Activated naive CD8-positive, alpha-beta T cell treated with anti-CD3 and anti-CD28 coated beads, Interleukin-2, amount 50 U/mL, for 24 hours (primary cell): ENCODE data around the gene ANLN.
"Not testable (repeated sequence)": the region's sequence is repeated elsewhere in the genome, so short reads cannot be mapped to it uniquely, and the experiment has no call there.

Source experiments
- ATAC-seq: fragments of 150-1000 bp; cut with Tn5 transposase; one replicate; pipeline ENCODE4 v1.10.0; 2021
- DNase-seq: peaks from one replicate; pipeline ENCODE4 v3.0.0; 2021
- H3K27ac Mint-ChIP-seq: one replicate; pipeline ENCODE4 v1.8.0; 2021; ENCODE audit warnings: mild to moderate bottlenecking, mixed read lengths
- H3K27me3 Mint-ChIP-seq: one replicate; pipeline ENCODE4 v1.8.0; 2021; ENCODE audit warnings: mixed read lengths
- H3K36me3 Mint-ChIP-seq: one replicate; pipeline ENCODE4 v1.8.0; 2021; ENCODE audit warnings: low read depth, mixed read lengths
- H3K4me1 Mint-ChIP-seq: one replicate; pipeline ENCODE4 v1.8.0; 2021; ENCODE audit warnings: mixed read lengths
- H3K4me3 Mint-ChIP-seq: one replicate; pipeline ENCODE4 v1.8.0; 2021; ENCODE audit warnings: mild to moderate bottlenecking, moderate library complexity, mixed read lengths
- H3K9me3 Mint-ChIP-seq: one replicate; pipeline ENCODE4 v1.8.0; 2021; ENCODE audit warnings: mixed read lengths

The ANLN gene

DNA sequence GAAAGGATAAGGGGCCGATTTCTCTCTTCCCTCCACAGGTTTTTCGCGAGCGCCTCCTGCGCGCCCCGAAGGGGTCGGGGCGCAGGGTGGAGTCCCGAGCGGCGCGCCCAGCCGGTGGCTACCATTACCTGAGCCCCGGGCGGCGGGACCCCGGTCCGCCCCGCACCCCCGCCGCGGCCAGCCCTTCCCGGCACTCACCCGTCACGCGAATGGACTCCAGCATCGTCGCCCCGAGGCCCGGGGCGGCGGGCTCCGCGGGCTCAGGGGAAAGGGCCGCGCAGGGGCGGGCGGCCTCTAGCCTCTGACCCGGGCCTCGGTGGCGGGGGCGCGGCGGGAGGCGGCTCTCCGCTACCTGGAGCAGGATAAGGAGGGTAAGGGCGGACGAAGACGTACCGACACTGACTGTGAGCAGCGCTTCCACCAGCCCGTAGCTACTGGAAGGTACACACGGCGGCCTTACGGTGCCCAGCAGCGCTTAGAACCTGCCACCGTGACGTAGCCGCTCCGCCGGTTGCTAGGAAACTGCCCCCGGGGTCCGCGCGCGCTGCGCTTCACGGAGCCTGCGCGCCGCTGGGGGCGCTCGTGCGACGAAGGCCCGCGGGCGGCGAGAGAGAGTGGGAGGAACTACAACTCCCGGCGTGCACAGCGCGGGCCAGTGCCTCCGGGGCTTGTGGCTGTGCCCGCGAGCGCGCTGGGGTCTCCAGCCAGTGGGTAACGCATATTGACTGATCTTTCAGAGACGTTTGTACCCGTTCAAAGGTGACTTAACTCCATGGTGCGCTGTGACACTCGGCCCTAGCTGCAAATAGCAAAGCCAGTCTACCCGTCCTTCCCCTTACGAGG, 22.7 kb upstream of the ANLN start:
- ATAC-seq (peak; percentile 98), DNase-seq (peak; percentile 94)
- H3K36me3 Mint-ChIP-seq = no peaks in the 10 kb centered on the region
- H3K4me3 Mint-ChIP-seq = peak overlapping the region; percentile 86
- H3K9me3 Mint-ChIP-seq = no peaks in the 10 kb centered on the region
- peak overlapping the region; percentile 65 for H3K27ac Mint-ChIP-seq
- peaks cover 7% of the 10 kb centered on the region for H3K4me1 Mint-ChIP-seq
- peaks cover 4% of the 10 kb centered on the region for H3K27me3 Mint-ChIP-seq

DNA sequence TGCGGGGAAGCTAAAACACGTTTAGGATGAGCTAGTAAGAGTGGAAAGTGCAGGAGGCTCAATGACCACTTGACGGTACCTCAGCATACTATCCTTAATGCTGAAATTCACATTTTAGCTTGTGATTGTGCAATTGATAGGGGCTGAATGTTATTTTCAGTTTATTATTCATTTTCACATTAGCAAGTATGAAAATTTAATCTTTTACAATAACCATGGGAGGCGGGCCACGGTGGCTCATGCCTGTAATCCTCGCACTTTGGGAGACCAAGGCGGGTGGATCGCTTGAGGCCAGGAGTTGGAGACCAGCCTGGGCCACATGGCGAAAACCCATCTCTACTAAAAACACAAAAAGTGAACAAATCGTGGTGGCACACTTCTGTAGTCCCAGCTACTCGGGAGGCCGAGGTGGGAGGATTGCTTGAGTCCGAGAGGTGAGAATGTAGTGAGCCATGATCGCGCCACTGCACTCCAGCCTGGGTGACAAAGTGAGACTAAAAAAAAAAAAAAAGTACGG, 22.0 kb upstream of the ANLN start:
- DNase-seq (no peak), ATAC-seq (peak; percentile 37)
- H3K4me1 Mint-ChIP-seq = peaks cover 7% of the 10 kb centered on the region
- no peaks in the 10 kb centered on the region for H3K9me3 Mint-ChIP-seq
- peak overlapping the region; percentile 65 for H3K27ac Mint-ChIP-seq
- H3K36me3 Mint-ChIP-seq = no peaks in the 10 kb centered on the region
- H3K4me3 Mint-ChIP-seq = peak overlapping the region; percentile 86
- H3K27me3 Mint-ChIP-seq = peaks cover 4% of the 10 kb centered on the region

DNA sequence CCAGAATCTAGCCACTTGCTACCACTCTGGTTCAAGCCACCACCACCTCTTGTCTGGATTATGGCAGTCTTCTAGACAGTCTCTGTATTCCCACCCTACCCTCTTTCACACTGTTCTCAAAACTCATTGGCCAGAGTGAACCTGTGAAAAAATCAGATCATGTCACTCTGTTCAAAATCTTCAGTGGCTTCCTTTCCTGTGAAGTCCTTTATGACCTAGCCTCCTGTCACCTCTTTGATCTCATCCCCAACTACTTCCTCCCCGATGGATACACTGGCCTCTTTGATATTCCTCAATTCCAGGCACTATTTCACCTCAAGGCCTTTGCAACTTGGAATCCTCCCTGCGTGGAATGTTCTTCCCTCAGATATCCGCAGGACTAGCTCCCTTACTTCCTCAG, 21.2 kb upstream of the ANLN start:
- DNase-seq (no peak), ATAC-seq (no peak)
- Mint-ChIP-seq H3K36me3 (no peaks in the 10 kb centered on the region), H3K4me3 (no peak overlapping the region), H3K4me1 (peaks cover 7% of the 10 kb centered on the region), H3K27me3 (peaks cover 4% of the 10 kb centered on the region), H3K9me3 (no peaks in the 10 kb centered on the region), H3K27ac (no peak overlapping the region)

DNA sequence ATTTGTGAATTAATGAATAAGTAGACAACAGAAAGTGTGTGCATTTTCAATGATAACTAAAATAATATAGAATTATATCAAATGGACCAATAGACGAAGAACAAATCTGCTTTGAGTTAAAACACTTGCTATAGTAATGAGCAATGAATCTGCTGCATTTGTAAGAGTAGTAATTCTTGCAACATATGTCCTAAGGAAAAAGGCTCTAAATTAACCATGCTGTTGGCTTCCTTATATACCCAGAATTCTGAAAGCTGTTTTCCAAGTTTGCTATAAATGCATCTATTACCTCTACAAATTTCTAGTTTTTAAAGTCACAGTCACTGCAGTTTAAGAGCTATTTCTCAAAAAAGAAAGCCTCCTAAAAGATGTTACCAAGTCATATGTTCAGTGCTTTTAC, 20.5 kb upstream of the ANLN start:
- H3K36me3 Mint-ChIP-seq = no peaks in the 10 kb centered on the region
- H3K9me3 Mint-ChIP-seq = no peaks in the 10 kb centered on the region
- no peak overlapping the region for H3K27ac Mint-ChIP-seq
- no peak for DNase-seq
- H3K4me1 Mint-ChIP-seq = peaks cover 7% of the 10 kb centered on the region
- peaks cover 4% of the 10 kb centered on the region for H3K27me3 Mint-ChIP-seq
- no peak overlapping the region for H3K4me3 Mint-ChIP-seq
- no peak for ATAC-seq

DNA sequence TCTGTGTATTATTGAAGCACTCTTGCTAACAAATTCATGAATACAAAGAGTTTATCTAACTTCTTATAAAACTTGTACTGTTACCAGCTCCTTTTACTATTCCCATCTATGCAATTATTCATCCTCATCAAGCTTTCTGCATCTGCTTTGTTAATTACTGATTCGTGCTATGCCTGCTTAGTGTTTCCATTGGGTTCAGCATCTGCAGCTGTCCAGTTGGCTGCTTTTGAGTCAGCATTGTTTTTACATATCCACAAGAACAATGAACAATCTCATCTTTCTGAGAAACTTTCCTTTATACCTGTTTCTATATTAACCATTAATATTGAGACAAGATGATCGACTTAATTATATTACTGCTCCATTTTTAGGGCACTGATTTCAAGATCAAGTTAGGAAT, 19.6 kb upstream of the ANLN start:
- no peak for DNase-seq
- no peak for ATAC-seq
- H3K4me3 Mint-ChIP-seq = no peak overlapping the region
- no peaks in the 10 kb centered on the region for H3K36me3 Mint-ChIP-seq
- H3K9me3 Mint-ChIP-seq = no peaks in the 10 kb centered on the region
- H3K27ac Mint-ChIP-seq = no peak overlapping the region
- peaks cover 7% of the 10 kb centered on the region for H3K4me1 Mint-ChIP-seq
- H3K27me3 Mint-ChIP-seq = peaks cover 4% of the 10 kb centered on the region

DNA sequence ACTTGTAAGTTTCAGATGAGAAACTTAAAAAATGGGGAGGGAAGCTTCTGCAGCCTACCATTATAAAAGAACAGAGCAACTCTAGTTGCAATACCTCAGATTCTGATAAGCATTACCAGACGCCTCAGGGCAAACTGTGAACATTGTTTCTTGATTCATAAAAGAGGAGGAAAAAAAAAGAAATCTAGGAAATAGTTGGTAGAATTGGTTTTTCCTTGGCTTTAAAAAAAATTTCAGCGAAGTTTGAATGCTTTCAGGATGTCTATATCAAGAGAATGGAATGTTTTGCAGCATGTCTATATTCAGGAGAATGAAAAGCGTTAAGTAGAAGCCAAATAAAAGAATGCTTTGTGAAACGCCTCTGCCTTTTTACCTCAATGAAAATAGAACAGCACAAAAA, 17.5 kb upstream of the ANLN start:
- Mint-ChIP-seq H3K9me3 (no peaks in the 10 kb centered on the region), H3K27ac (no peak overlapping the region), H3K4me3 (no peak overlapping the region)

DNA sequence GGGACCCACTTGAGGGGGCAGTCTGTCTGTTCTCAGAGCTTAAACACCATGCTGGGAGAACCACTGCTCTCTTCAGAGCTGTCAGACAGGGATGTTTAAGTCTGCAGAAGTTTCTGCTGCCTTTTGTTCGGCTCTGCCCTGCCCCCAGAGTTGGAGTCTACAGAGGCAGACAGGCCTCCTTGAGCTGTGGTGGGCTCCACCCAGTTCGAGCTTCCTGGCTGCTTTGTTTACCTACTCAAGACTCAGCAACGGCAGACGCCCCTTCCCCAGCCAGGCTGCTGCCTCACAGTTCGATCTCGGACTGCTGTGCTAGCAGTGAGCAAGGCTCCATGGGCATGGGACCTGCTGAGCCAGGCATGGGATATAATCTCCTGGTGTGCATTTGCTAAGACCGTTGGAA, 11.1 kb upstream of the ANLN start:
- H3K9me3 Mint-ChIP-seq, H3K27ac Mint-ChIP-seq, H3K36me3 Mint-ChIP-seq, ATAC-seq, H3K27me3 Mint-ChIP-seq, H3K4me3 Mint-ChIP-seq, DNase-seq: not testable (repeated sequence)
- H3K4me1 Mint-ChIP-seq = peaks cover 12% of the 10 kb centered on the region

More for the DNA sequence above, 17.5 kb upstream of the ANLN start:
- ATAC-seq (no peak), DNase-seq (no peak)
- Mint-ChIP-seq H3K27me3 (peaks cover 7% of the 10 kb centered on the region), H3K36me3 (no peaks in the 10 kb centered on the region), H3K4me1 (peaks cover 3% of the 10 kb centered on the region)

DNA sequence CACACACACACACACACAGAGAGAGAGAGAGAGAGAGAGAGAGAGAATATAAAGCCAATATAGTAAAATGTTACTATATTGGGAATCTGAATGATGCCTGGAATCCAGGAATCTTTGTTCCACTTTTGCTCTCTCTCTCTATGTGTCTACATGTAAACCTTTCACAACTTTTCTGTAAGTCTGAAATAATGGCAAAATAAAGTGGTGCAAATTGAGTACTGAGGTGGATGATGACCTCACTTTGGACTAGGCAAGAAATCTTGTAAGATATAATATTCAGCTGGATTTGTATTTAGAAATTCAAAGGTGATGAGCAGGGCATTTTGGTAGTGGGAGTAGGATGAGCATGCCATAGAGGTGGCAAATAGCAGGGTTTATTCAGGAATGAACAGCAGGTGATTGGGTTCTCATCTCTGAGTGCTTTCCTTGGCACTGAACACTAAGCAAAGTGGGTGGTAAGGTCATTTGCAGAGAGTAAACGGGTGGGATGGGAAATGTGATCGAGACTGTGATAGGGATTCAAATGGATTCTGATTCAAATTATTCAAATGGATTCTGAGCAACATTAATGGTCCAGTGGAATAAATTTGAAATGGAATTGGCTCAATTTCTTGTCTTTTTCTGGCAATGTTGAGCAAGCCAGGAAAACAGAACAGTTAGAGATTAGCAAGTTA, 9.7 kb upstream of the ANLN start:
- ATAC-seq = no peak
- no peak for DNase-seq
- peaks cover 3% of the 10 kb centered on the region for H3K27me3 Mint-ChIP-seq
- H3K4me1 Mint-ChIP-seq = peaks cover 12% of the 10 kb centered on the region
- H3K9me3 Mint-ChIP-seq = peaks cover 4% of the 10 kb centered on the region
- H3K36me3 Mint-ChIP-seq = no peaks in the 10 kb centered on the region
- no peak overlapping the region for H3K27ac Mint-ChIP-seq
- no peak overlapping the region for H3K4me3 Mint-ChIP-seq

DNA sequence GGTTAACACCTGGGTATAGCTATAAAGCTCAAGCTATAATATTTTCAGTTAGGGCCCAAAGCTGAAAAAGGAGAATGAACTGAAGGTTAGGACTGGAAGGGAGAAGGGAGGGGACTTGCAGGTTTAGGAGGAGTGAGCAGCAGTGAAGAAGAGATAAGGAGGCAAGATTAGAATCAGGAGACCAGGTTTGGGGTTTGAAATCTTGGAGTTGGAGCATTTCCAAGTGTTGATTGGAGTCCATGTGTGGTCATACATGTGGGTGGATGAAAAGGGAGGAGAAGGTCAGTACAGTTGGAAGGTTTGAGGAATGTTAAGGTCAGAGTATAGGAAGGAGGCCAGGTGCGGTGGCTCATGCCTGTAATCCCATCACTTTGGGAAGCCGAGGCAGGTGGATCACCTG, 8.6 kb upstream of the ANLN start:
- DNase-seq = no peak
- Mint-ChIP-seq H3K9me3 (peaks cover 4% of the 10 kb centered on the region), H3K27me3 (peaks cover 3% of the 10 kb centered on the region), H3K27ac (no peak overlapping the region), H3K36me3 (no peaks in the 10 kb centered on the region), H3K4me3 (no peak overlapping the region), H3K4me1 (peaks cover 12% of the 10 kb centered on the region)
- ATAC-seq = no peak

DNA sequence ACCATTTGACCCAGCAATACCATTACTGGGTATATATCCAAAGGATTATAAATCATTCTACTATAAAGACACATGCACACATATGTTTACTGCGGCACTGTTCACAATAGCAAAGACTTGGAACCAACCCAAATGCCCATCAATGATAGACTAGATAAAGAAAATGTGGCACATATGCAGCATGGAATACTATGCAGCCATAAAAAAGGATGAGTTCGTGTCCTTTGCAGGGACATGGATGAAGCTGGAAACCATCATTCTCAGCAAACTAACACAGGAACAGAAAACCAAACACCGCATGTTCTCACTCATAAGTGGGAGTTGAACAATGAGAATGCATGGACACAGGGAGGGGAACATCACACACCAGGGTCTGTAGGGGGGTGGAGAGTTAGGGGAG, 6.4 kb upstream of the ANLN start:
- H3K27ac Mint-ChIP-seq, H3K9me3 Mint-ChIP-seq, H3K36me3 Mint-ChIP-seq, H3K4me3 Mint-ChIP-seq, H3K27me3 Mint-ChIP-seq, ATAC-seq, DNase-seq, H3K4me1 Mint-ChIP-seq: not testable (repeated sequence)

DNA sequence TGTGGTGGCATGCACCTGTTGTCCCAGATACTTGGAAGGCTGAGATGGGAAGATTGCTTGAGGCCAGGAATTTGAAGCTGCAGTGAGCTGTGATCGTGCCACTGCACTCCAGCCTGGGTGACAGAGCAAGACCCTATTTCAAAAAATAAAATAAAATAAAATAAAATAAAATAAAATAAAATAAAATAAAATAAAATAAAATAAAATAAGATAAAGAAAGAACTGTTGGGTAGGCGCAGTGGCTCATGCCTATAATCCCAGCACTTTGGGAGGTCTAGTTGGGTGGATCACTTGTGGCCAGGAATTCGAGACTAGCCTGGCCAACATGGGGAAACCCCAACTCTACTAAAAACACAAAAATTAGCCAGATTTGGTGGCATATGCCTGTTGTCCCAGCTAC, 4.0 kb upstream of the ANLN start:
- not testable (repeated sequence) for H3K27ac Mint-ChIP-seq, H3K9me3 Mint-ChIP-seq, ATAC-seq, H3K4me1 Mint-ChIP-seq, H3K4me3 Mint-ChIP-seq, DNase-seq, H3K36me3 Mint-ChIP-seq, H3K27me3 Mint-ChIP-seq

DNA sequence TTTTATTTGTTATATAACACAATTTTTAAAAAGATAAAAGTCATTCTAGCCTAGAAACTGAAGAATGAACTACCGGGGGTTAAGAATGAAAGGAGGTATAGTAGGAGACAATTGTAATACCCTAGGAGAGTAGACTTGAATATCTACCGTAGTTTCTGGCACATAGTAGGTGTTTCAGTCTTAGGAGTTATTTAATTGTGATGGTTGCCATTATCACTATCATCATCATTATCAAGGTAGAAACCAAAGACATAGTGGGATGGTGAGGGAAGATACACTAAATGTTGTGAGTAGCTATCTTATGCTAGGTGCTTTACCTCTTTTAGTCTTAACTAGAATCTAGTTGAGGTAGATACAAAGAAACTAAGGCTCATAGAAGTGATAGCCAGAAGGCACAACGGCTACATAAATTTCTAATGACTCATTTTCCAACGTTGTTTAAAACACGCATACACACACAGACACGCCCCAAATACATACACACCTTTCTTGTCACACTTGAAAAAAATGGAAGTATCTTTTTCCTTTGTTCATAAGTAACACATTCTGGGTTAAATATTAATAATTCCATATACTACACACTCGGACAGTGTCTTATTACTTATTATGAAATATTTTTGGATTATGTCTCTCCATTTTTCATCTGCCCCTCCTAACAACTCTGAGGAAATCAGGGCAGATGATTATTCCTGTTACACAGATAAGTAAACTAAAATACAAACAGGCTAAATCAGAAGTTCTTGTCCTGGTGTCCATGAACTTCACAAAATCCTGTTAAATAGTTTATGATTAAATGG, 2.0 kb upstream of the ANLN start:
- no peak overlapping the region for H3K27ac Mint-ChIP-seq
- H3K4me3 Mint-ChIP-seq = no peak overlapping the region
- H3K36me3 Mint-ChIP-seq = peaks cover 7% of the 10 kb centered on the region
- H3K9me3 Mint-ChIP-seq = no peaks in the 10 kb centered on the region
- H3K4me1 Mint-ChIP-seq = peaks cover 25% of the 10 kb centered on the region
- DNase-seq (no peak), ATAC-seq (no peak)
- H3K27me3 Mint-ChIP-seq = peaks cover 5% of the 10 kb centered on the region

DNA sequence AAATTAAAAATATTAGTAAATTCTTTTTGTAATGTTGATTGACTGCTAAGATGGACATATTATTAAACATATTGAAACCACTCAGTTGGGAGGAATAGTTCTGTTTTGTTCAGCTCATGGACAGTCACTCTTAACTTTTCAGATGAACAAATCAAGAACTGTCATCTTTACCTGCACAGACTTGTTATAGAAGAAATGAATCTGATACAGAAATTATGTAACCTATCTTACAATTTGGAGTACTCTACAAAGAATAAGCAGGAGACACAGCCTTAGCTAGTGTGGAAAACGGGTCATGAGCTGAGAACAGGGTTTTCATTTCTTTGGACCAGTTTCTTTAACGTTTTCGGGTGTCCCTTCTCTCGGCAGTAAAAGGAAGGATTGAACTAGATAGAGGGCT, 1.2 kb upstream of the ANLN start:
- H3K27ac Mint-ChIP-seq = peak overlapping the region; percentile 62
- no peak for DNase-seq
- H3K9me3 Mint-ChIP-seq = no peaks in the 10 kb centered on the region
- H3K27me3 Mint-ChIP-seq = peaks cover 6% of the 10 kb centered on the region
- H3K4me1 Mint-ChIP-seq = peaks cover 25% of the 10 kb centered on the region
- ATAC-seq = no peak
- peaks cover 9% of the 10 kb centered on the region for H3K36me3 Mint-ChIP-seq
- H3K4me3 Mint-ChIP-seq = peak overlapping the region; percentile 35

DNA sequence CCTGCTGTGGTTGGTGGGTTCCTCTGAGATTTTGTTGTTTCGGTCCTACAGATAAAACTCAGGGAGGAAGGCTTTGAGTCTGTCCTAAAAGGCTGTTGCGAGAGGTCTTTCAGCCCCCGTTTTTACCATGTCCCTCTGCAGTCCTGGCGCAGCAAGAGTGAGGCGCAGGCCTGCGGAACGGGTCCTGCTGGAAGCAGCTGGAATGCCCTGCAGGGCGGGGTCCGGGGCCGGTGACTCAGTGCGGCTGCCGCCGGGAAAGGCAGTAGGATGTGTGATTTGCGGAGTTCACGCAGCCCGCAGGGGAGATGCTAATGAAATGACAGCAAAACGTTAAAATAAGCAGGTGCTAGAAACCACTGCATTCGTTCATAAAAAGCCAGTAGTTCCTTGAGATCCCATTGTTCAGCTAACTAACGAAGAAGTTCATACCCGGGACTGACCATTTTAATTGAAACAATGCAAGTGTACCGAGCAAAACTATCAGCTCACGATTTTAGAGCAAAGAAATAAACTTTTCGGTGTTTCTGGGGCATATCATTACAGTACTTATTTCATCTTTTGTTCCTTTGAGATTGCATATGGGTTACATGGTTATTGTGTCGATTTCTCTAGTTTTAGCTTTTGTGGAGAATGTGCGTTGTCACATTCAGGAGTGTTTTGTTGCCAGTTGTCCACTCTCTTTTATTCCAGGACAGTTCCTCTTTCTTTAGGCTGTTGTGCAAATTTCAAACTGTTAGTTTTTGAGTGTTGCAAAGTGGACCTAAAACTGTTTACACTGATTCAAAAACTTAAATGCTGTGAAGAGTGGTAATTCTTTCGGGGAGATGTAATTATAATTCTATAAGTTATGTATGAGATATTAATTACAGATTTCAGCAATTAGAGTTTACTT, 783 bp downstream of the ANLN start:
- peak; percentile 75 for ATAC-seq
- H3K4me3 Mint-ChIP-seq = peak overlapping the region; percentile 83
- peaks cover 17% of the 10 kb centered on the region for H3K36me3 Mint-ChIP-seq
- peak overlapping the region; percentile 78 for H3K27ac Mint-ChIP-seq
- peaks cover 12% of the 10 kb centered on the region for H3K27me3 Mint-ChIP-seq
- H3K4me1 Mint-ChIP-seq = peaks cover 26% of the 10 kb centered on the region
- peaks cover 8% of the 10 kb centered on the region for H3K9me3 Mint-ChIP-seq
- DNase-seq = peak; percentile 77
